Keratinocyte (primary cell): ENCODE measurements around the gene PGS1. TPM values are rescaled to one million over a fixed set of nuclear protein-coding genes. Genes with fewer than 3 reads are reported as not detected.

Experiments used
- DNase-seq: peaks from one replicate; pipeline ENCODE4 v3.0.0-alpha.2; 2011; ENCODE audit warnings: low read depth, missing footprints, low spot score
- FAIRE-seq: peaks from 2 replicates; lab custom pipeline; 2011; peaks lifted over from hg19 to GRCh38; lab: Jason Lieb, UNC
- H2AFZ ChIP-seq: 2 replicates; pipeline ENCODE4 v1.6.0; 2012; ENCODE audit warnings: low read length, control low read depth, inconsistent platforms; ENCODE audit not compliant: control insufficient read depth
- H3K27ac ChIP-seq: 2 replicates; pipeline ENCODE4 v1.5.1; 2011; ENCODE audit warnings: low read length; ENCODE audit not compliant: control insufficient read depth, insufficient read depth
- H3K27me3 ChIP-seq: 3 replicates; pipeline ENCODE4 v1.6.0; 2011; ENCODE audit warnings: low read length; ENCODE audit not compliant: control insufficient read depth, insufficient read depth; ENCODE audit errors: extremely low read depth
- H3K36me3 ChIP-seq, 2 experiments: 2 replicates in 1 of 2; 3 replicates in 1 of 2; pipeline ENCODE4 v1.5.1; 2011; ENCODE audit warnings: low read length in 2 of 2, mild to moderate bottlenecking in 1 of 2; ENCODE audit not compliant: control insufficient read depth in 2 of 2, insufficient read depth in 2 of 2; ENCODE audit errors: extremely low read depth in 1 of 2
- H3K4me1 ChIP-seq: 3 replicates; pipeline ENCODE4 v1.5.1; 2011; ENCODE audit warnings: low read length; ENCODE audit not compliant: control insufficient read depth, insufficient read depth; ENCODE audit errors: extremely low read depth
- H3K4me2 ChIP-seq: 3 replicates; pipeline ENCODE4 v1.6.0; 2011; ENCODE audit warnings: low read depth, low read length; ENCODE audit not compliant: control insufficient read depth, insufficient read depth; ENCODE audit errors: extremely low read depth
- H3K4me3 ChIP-seq, 3 experiments: fragments of 200-600 bp in 1 of 3; sonication (generic) in 1 of 3; 2 replicates in 2 of 3; 3 replicates in 1 of 3; pipeline ENCODE4 v1.5.1; 2011 to 2016; ENCODE audit warnings: low read length in 3 of 3, mild to moderate bottlenecking in 3 of 3, control low read depth in 2 of 3, inconsistent platforms in 1 of 3, low read depth in 1 of 3, mixed read lengths in 1 of 3, mixed run types in 1 of 3, moderate library complexity in 1 of 3; ENCODE audit not compliant: control insufficient read depth in 2 of 3, insufficient read depth in 2 of 3; ENCODE audit errors: extremely low read depth in 1 of 3
- H3K79me2 ChIP-seq: 2 replicates; pipeline ENCODE4 v1.6.0; 2012; ENCODE audit warnings: low read length; ENCODE audit not compliant: control insufficient read depth, insufficient read depth
- H3K9ac ChIP-seq: 3 replicates; pipeline ENCODE4 v1.6.0; 2011; ENCODE audit warnings: low read length; ENCODE audit not compliant: control insufficient read depth, insufficient read depth; ENCODE audit errors: extremely low read depth
- H3K9me1 ChIP-seq: 3 replicates; pipeline ENCODE4 v1.6.0; 2011; ENCODE audit warnings: low read length; ENCODE audit not compliant: control insufficient read depth, insufficient read depth; ENCODE audit errors: extremely low read depth
- H3K9me3 ChIP-seq: 2 replicates; pipeline ENCODE4 v1.5.1; 2012; ENCODE audit warnings: low read depth, low read length; ENCODE audit not compliant: control insufficient read depth
- H4K20me1 ChIP-seq: 3 replicates; pipeline ENCODE4 v1.6.0; 2011; ENCODE audit warnings: low read length; ENCODE audit not compliant: control insufficient read depth, insufficient read depth; ENCODE audit errors: extremely low read depth
- CTCF ChIP-seq, 3 experiments: IDR thresholded peaks in 1 of 3; conservative IDR thresholded peaks in 1 of 3; optimal IDR thresholded peaks in 1 of 3; 2 replicates in 2 of 3; 3 replicates in 1 of 3; pipeline versions ENCODE3 to v1.5.1; 2011; ENCODE audit warnings: low read length in 3 of 3, mild to moderate bottlenecking in 3 of 3, moderate library complexity in 2 of 3, control low read depth in 1 of 3, inconsistent platforms in 1 of 3; ENCODE audit not compliant: insufficient read depth in 2 of 3; ENCODE audit errors: extremely low read depth in 1 of 3
- EZH2 ChIP-seq: IDR thresholded peaks from one replicate; pipeline ENCODE4 v1.6.1; 2012; ENCODE audit warnings: inconsistent platforms, mild to moderate bottlenecking, low read length, moderate library complexity
- dilution Hi-C: fragments of 300-500 bp; cut with MboI; formaldehyde crosslinking; loops from one replicate; pipeline ENCODE4 v1.7.0; 2020; ENCODE audit warnings: low sequenced_read_pairs; ENCODE audit not compliant: extremely low pct_ligation_motif_present
- polyA plus RNA-seq, 5 experiments: library from polyadenylated mRNA; depleted of rRNA in 3 of 5; stranded (reverse) in 3 of 5; stranded (forward) in 1 of 5; unstranded in 1 of 5; fragments of >200 nt; gene quantifications; 1 replicate in 1 of 5; 2 replicates in 3 of 5; 3 replicates in 1 of 5; pipeline versions ENCODE4 v1.2.1 to v1.2.3, GENCODE V29; 2011 to 2012; ENCODE audit warnings: missing spikeins in 2 of 5, low read depth in 1 of 5, low replicate concordance in 1 of 5
- small RNA-seq, 3 experiments: library from RNA; depleted of rRNA; stranded (forward); fragments of <200 nt; gene quantifications; one replicate each; pipeline ENCODE3, GENCODE V24; 2012; ENCODE audit warnings: low read depth in 3 of 3, low replicate concordance in 1 of 3; ENCODE audit not compliant: insufficient read length in 3 of 3

PGS1 gene
- polyA plus RNA-seq, 1 donor (not counting 4 experiments of a cell fraction or from before 2014, with no cell fraction given): 19.6 TPM

- Histone ChIP-seq H3K27me3 (peaks cover 7% of the 10 kb centered on the region), H3K4me3 (no peak overlapping the region), H3K36me3 (no peaks in the 10 kb centered on the region), H3K4me1 (no peaks in the 10 kb centered on the region), H3K9me3 (no peaks in the 10 kb centered on the region), H3K4me2 (no peak overlapping the region), H3K27ac (no peak overlapping the region), H3K79me2 (no peaks in the 10 kb centered on the region), H4K20me1 (no peaks in the 10 kb centered on the region), H2AFZ (no peak overlapping the region), H3K9me1 (no peaks in the 10 kb centered on the region), H3K9ac (no peak overlapping the region)
- dilution Hi-C loops: no loop called here
- no peak for DNase-seq
- TF ChIP-seq CTCF (optimal IDR thresholded peaks at IDR 0.05 in 1 of 3, IDR thresholded peaks at IDR 0.05 in 1 of 3, conservative IDR thresholded peaks at IDR 0.05 in 1 of 3; ENCODE audit: extremely low read depth in 1 of 3, insufficient read depth in 2 of 3, low read length in 3 of 3) (no peak), EZH2 (no peak)
- no peak for FAIRE-seq
Measured at GRCh38 chr17:78472035-78472905, 93.8 kb downstream of the PGS1 start.

GRCh38 chr17:78473951-78474613 is 95.6 kb downstream of the PGS1 start:
- Histone ChIP-seq H3K9me1 (no peaks in the 10 kb centered on the region), H3K4me1 (no peaks in the 10 kb centered on the region), H3K4me2 (no peak overlapping the region), H3K27ac (no peak overlapping the region), H3K9ac (no peak overlapping the region), H2AFZ (no peak overlapping the region), H3K36me3 (no peaks in the 10 kb centered on the region), H3K79me2 (no peaks in the 10 kb centered on the region), H3K27me3 (peaks cover 7% of the 10 kb centered on the region), H4K20me1 (no peaks in the 10 kb centered on the region), H3K9me3 (no peaks in the 10 kb centered on the region), H3K4me3 (no peak overlapping the region)
- no peak for TF ChIP-seq EZH2
- dilution Hi-C loops: no loop called here
- FAIRE-seq (no peak), DNase-seq (no peak)

Small RNAs within 50 kb of the gene (small RNA-seq; reads per million reads assigned to genes)
- gene RF00415 (0 reads per million in 3 experiments), gene RN7SL236P (0 reads per million in 3 experiments)

Other genes with a start within 250 kb of the PGS1 start
- gene TMC6, start 249.9 kb upstream of the PGS1 start, polyA plus RNA-seq: 20.1 to 50.0 TPM (median 20.4 TPM) in 3 replicates
- gene TMC8, start 247.9 kb upstream of the PGS1 start, polyA plus RNA-seq: 0.14 to 0.41 TPM (median 0.40 TPM) in 3 replicates
- gene C17orf99, start 232.3 kb upstream of the PGS1 start, polyA plus RNA-seq: 0.42 to 0.85 TPM (median 0.49 TPM) in 3 replicates
- 98.8 to 298 TPM (median 103 TPM) in 3 replicates for gene SYNGR2, start 210.1 kb upstream of the PGS1 start, polyA plus RNA-seq
- 7.1 to 50.2 TPM (median 21.8 TPM) in 3 replicates for gene TK1, start 191.6 kb upstream of the PGS1 start, polyA plus RNA-seq
- gene AFMID, start 191.3 kb upstream of the PGS1 start, polyA plus RNA-seq: 21.6 to 32.4 TPM (median 26.7 TPM) in 3 replicates
- 1.6 to 16.1 TPM (median 11.5 TPM) in 3 replicates for gene BIRC5, start 164.4 kb upstream of the PGS1 start, polyA plus RNA-seq
- gene TMEM235, start 147.0 kb upstream of the PGS1 start, polyA plus RNA-seq: not detected in 3 replicates
- gene SOCS3, start 18.6 kb upstream of the PGS1 start, polyA plus RNA-seq: 2.7 to 16.5 TPM (median 9.4 TPM) in 3 replicates
- 0.16 to 0.46 TPM (median 0.31 TPM) in 3 replicates for gene DNAH17, start 198.7 kb downstream of the PGS1 start, polyA plus RNA-seq